HG03575 (cell line): ENCODE data around the gene PRKCE.

Experiments
- ATAC-seq: cut with Tn5 transposase; IDR thresholded peaks from one replicate; pipeline ENCODE4 v1.9.1; 2021; ENCODE audit not compliant: unreplicated experiment, insufficient number of reproducible peaks, low FRiP score; ENCODE audit errors: extremely low read depth

The PRKCE gene

DNA sequence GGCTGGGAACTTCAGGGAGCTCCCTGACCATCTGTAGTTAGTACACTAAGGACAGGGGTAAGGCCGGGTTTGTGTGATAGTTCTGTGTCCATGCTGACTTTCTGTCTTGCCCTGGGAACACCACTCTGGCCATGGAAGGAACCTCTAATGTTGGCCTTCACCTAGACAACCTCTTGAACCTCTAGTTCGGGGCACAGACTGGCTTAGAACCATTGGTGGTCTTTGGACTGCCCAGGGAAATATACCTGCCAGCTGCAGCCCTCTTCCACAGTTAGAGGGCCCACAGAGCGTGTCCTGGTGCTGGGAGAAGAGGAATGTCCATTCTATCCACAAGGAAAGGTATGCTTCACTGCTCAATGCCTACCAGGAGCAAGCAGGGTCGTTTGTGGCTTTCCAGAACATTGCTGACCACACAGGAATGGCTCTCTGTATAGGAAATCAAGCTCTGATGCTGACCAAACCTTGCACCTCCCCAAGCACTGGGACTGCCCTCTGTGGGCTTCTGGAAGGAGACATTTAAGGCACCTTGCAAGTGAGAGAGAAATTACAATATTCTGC lies 326.9 kb downstream of the PRKCE start:
- no peak for ATAC-seq

DNA sequence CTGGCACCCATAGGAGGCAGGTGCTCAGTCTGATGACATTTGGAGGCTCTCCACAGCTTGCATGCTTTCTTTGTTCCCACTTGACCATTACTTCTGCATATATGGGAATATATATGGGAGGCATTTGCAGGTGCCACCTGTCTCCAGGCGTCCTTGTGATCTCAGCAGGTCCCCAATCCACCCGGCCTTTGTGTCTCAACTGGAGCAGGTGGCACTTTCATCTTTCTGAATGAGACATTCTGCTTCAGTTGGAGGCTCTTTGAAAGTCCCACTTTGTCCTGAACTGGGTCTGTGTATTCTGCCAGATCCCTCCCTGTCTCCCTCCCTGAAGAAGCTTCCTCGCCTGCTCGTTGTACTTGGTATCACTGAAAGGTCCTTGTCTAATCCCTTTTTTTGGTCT lies 327.6 kb downstream of the PRKCE start:
- no peak for ATAC-seq

DNA sequence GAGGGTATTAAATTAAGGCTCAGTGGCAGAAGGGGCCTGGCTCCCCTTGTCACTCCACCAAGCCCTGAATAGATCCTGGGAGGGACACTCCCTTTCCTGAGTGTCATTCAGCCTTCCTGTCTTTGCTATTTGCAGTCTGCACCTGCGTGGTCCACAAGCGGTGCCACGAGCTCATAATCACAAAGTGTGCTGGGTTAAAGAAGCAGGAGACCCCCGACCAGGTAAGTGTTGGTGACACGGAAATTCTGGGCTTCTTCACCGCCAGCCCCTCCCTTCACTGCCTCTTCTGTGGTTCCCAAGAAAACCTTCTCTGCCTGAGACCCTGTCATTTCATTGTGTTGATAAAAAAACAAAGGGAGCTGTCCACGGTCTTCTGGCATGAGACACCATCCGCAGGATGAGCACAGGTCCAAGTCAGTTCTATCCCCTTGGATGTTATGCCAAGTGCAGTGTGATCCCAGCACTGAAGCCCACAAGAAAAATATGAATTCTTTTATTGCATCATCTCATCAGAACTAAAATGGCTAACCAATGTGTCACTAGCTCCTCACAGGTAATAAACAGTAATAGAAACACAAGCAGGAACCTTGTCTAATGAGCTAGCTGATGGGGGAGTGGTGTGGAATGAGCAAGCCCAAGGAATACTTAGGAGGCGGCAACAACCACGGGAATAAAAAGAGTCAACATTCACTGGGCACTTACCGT lies 328.8 kb downstream of the PRKCE start:
- no peak for ATAC-seq

DNA sequence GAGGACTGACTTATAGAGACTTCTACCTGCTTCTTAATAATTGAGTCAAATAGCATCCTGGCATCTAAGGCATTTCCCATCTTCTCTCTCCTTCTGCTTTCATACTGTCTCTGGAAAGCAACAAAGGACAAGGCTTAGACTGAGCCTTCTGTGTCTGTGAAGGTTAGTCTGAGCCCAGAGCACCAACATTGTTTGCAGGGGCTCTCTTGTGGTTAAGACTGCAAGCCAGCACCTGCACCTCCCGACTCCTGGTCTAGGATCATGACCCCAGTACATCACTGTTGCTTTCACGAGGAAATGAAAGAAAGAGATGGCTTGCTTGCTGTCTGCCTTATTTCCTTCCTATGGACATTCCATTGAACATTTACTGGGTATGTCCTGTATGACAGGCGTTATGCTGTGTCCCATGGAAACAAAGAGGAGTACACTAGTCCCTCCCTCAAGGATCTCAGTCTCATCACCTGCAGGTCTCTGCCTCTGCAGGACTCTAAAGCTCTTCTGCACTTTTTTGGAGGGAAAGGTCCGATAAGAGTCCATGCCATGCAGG lies 330.0 kb downstream of the PRKCE start:
- no peak for ATAC-seq

DNA sequence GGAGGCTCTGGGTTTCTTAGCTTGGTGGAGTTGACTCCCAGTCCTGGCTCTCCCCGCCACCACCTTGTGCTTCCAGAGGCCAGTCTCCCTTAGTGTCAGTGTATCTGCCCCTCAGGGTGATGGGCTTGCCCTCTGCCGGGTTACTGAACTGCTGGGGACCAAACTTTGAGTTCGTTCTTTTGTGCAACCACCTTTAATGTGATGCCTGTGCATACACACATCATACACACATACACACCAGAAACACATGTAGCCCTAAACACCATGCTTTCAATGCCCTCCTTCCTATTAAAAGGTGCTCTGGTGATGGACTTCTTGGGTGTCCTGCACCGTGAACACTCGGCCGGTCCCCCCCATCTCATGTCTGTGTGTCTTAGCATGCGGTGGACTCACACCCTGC lies 330.6 kb downstream of the PRKCE start:
- no peak for ATAC-seq

DNA sequence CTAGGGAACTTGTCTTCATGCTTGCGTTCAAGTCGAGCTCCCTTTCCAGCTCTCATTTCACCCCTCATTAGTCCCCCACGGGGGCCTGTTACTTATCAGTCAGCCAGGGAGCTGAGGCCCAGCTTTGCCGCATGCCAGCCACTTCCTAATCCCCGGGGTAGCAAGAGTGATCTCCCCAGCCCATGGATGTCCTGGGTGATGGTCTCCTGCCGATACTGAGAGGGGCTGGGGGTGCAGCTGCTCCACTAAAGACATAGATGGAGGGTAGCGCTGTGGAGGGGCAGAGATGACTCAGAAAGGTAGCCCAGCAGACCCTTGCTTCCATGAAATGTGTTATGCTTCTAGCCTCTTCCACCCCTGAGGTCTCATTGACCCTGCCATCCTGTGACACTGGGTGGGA lies 331.7 kb downstream of the PRKCE start:
- ATAC-seq = no peak

DNA sequence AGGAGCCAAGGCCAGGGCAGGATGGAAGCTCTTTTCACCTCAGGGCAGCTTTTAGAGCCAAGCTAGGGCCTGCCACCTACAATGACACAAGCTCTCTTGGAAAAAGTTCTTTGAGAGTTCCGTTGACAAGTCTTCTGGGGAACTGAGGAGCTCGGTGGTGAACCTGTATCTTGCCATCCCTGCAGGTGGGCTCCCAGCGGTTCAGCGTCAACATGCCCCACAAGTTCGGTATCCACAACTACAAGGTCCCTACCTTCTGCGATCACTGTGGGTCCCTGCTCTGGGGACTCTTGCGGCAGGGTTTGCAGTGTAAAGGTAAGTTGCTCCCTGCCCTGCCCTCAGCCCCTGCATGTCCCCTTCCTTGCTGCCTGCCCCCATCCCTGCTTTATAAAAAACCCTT lies 332.9 kb downstream of the PRKCE start:
- no peak for ATAC-seq

DNA sequence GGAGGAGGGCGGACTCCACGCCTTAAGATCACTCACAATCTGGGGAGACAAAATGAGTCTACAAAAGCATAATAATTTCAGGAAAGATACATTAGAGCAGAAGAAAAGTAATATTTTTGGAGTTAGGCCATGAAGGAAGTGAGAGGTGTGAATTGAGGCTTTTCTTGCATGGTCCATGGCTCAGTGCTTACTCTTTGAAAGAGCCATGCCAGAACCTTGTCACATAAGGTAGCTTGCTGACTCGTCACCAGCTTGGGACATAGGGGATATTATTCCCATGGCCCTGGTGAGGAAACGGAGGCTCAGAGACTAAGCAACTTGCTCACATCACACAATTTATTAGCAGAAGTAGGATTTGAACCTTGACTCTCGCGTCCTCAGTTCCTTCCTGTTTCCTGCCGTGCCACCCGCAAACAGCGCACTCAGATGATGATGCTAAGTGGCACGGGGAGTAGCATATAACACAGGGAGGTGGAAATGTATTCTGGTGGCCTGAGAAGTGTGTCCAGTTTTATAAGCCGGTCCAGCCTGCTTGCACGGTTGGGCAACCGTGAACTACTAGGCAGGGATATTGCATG lies 333.5 kb downstream of the PRKCE start:
- no peak for ATAC-seq

DNA sequence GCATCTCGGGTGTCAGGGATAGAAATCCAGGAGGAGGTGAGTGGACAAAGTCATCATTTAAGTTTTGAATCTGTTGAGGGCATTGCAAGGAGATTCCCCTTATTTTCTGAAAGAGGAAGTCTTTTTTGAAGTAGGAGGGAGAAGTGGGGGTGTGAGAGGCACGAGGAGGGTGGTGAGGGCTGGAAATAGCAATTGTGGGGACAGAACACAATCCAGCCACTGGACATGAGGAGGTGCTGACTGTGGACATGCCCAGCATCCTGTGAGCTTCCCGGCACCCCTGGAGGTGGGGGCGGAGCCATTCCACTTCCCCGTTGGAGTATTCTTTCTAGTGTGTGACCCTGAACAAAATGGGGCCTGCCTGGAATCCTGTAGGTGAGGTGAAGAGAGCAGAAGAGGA lies 335.0 kb downstream of the PRKCE start:
- ATAC-seq = no peak

DNA sequence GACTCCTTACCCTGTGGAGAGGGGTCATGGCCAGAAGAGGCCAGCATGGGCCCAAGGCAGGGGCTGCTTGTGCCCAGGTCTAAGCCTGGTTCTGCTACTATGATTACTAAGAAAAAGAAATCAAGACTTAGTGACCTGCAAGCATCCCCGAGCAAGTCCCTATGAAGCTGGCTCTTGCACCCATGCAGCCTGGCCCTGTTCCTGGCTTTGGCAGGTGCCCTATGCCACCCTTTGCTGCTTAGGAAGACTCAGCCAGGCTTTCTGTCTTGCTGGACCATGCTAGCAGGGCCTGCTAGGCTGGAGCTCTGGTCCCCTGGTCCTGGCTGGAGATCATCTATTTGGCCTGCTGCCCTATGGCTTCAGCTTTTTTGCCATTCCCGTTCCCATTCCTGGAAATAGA lies 336.4 kb downstream of the PRKCE start:
- no peak for ATAC-seq

DNA sequence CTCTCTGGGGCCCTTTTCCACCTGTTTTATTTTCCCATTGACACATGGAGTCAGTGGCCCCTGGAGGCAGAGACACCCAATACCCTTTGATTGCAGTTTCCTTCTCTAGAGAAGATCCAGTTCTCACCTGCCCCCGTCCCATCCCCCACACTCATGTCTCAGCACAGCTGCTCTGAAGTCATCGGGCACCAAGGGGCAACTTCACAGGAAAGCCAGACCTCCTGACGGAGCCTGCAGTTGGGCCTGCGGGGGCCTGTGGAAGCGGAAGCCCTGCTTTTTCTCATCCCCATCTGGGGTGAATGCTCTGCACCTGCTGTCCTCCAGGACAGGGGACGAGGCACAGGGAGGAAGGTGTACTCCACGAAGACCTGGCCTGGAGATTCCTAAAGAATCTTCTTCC lies 337.4 kb downstream of the PRKCE start:
- ATAC-seq = no peak

DNA sequence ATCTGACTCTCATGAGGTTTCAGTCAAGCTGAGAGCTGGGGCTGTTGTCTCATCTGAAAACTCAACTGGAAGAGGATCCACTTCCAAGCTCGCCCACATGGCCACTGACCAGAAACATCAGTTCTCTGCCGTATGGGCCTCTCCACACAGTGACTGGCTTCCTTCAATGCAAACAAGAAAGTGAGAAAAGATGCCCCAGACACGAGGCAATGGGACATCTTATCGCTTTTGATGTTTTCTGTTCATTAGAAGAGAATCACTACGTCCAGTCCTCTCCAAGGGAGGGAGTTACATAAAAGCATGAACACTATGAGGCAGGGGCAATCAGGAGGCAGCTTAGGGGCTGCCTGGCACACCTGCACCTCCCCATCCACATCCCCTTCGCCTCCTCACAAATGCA lies 338.7 kb downstream of the PRKCE start:
- no peak for ATAC-seq

DNA sequence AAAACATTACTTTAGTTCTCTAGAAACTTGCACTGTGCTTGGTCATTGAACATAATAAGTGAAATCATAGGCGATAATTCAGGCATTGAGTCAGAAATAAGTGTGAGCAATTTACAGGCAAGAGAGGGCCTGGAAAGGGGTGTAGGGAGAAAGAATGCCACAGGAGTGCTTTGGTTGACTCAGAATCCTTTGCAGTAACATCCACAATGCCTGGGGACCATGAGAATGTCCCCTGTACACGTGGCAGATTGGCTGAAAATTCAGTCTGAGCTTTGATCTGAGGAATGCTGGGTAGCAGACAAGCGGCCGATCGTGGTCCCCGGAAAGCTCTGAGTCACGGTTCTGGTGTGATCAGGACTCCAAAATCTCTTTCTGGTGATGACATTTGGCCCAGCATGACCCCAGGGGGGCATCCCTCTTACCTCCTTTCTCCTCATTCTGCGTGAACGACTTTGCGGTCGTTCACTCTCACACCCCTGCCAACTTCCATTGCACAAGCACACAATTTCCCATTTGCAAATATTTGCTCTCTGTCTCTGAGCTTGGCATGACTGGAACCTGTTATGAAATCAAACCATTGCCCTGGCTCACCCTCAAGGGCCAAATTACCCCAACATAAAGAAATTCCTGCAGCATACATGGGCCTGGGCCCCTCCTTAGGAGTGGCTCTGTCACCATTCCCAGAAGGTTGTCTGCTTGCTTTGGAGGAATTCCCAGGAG lies 340.7 kb downstream of the PRKCE start:
- no peak for ATAC-seq

DNA sequence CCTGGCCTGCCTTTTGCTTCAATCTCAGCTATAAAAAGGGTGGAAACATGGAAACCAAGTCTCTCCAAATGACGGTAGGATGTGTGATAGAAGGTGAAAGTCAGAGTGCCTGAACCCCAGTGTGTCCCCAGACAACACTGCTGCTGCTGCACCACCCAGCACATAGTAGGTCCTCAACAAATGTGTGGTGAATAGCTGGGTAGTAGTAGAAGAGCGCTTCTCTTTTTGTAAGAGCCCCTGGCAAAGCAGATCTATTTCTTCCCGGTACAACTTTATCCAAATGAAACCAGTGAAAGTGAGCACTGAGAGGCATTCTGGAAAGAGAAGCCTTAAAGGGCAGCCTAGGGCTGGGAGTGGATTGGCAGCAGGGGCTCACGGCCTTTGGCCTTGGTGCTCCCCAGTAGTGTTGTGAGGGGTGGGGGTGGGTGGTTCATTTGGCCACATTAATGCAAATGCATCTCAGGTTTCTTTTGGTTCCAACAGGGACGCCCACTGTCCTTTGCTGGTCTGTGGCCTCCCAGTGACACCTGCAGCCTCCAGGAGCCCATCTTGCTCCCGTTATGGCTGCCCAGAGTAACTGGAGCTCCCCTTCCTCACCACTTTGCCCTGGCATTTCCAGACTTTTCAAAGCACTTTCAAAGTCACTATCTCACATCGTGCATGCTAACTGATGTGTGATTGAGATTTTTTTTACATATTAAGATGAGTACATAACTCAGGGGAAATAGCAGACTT lies 341.4 kb downstream of the PRKCE start:
- no peak for ATAC-seq

DNA sequence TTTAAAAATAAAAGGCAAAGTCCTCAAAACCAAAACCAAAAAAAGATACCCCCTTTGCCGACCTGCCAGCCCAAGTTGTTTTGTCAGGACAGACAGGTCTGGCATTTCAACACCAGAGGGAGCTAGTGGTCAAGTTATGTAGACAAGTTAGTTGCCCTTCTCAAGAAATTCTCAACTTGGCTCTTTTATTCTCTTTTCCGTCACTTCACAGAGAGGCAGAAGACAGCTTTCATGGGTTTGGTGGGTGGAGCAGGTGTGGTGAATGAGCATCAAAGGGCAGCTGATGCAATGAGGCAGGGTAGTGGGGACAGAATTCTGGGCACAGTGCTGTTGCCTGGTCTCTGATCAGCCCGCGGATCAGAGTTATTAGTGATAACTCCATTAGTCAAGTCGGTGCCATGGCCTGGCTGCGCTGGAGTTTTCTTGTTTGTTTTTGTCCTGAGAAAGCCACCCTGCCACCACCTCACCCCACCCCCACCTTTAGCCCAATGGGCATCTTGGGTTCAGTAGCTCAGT lies 342.1 kb downstream of the PRKCE start:
- ATAC-seq = no peak

DNA sequence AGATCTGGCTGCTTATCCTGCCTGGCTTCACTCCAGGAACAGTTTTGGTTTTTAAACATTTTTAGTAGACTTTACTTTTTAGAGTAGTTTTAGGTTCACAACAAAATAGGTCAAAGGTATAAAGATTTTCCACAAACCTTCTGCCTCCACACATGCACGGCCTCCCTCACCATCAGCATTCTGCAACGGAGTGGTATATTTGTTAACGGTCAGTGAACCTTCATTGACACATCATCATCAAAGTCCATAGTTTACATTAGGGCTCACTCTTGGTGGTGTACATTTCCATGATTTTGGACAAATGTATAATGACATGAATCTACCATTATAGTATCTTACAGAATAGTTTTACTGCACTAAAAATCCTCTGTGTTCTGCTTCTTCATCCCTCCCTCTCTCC lies 342.6 kb downstream of the PRKCE start:
- ATAC-seq = no peak

DNA sequence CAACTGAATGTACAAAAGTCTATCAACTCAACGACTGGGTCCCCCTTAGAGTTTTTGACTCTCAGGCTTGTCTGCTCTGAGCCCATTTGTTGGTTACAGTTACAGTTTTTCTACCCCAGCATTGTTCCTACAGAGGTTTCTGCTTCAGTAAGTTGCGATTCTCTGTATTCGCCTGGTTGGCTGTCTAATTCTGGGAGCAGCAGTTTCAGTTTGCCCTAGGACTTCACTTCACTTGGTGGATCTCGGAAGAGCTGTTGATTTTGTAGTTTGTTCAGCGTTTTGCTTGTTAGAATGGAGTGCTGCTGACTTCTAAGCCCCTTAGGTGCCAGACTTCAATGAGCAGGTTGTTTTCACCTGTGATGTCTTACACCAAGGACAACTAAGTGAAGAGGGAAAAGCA lies 349.2 kb downstream of the PRKCE start:
- ATAC-seq = no peak

DNA sequence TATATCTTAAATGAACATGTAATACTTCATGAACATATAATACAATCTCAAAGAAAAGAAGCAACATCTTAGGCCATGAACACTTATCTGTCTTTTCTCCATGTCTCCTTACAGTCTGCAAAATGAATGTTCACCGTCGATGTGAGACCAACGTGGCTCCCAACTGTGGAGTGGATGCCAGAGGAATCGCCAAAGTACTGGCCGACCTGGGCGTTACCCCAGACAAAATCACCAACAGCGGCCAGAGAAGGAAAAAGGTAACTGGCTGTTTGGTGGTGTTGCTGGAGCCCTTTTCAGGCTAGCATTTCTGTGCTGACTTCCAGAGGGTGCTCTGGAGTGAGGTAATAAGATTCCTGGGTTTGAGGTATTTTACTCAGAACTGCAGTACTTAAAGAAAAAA lies 349.8 kb downstream of the PRKCE start:
- no peak for ATAC-seq
